Neural cell (in vitro differentiated cells): ENCODE data around the gene ARHGEF7. TPM values are rescaled to one million over a fixed set of nuclear protein-coding genes. Genes with fewer than 3 reads are reported as not detected.

Experiments used
- H2AFZ ChIP-seq: fragments of 200-600, 300-800 bp; sonication (generic), shearing (Covaris generic); 2 replicates; pipeline ENCODE4 v1.6.0; 2014; ENCODE audit warnings: low read depth, mild to moderate bottlenecking, antibody characterized with exemption, low read length, moderate library complexity
- H3F3A ChIP-seq: fragments of 200-600 bp; shearing (Covaris generic); 2 replicates; pipeline ENCODE4 v1.6.1; 2016; ENCODE audit warnings: mild to moderate bottlenecking, moderate library complexity, mixed read lengths, antibody characterized with exemption, low read length; ENCODE audit not compliant: insufficient read depth, poor library complexity, severe bottlenecking
- H3K27ac ChIP-seq: fragments of 200-600, 300-800 bp; sonication (generic), shearing (Covaris generic); 2 replicates; pipeline ENCODE4 v1.5.1; 2014; ENCODE audit warnings: mild to moderate bottlenecking, low read length, moderate library complexity
- H3K27me3 ChIP-seq: fragments of 300-800, 200-600 bp; sonication (generic), shearing (Covaris generic); 2 replicates; pipeline ENCODE4 v1.6.0; 2014; ENCODE audit warnings: mild to moderate bottlenecking, low read depth, low read length, moderate library complexity; ENCODE audit not compliant: insufficient read depth
- H3K36me3 ChIP-seq: fragments of 300-800, 200-600 bp; sonication (generic), shearing (Covaris generic); 2 replicates; pipeline ENCODE4 v1.5.1; 2014; ENCODE audit warnings: mild to moderate bottlenecking, antibody characterized with exemption, low read length, moderate library complexity; ENCODE audit not compliant: insufficient read depth
- H3K4me2 ChIP-seq: fragments of 300-800, 200-600 bp; sonication (generic), shearing (Covaris generic); 2 replicates; pipeline ENCODE4 v1.6.0; 2014; ENCODE audit warnings: mild to moderate bottlenecking, low read length
- H3K4me3 ChIP-seq: fragments of 300-800, 200-600 bp; sonication (generic), shearing (Covaris generic); 2 replicates; pipeline ENCODE4 v1.5.1; 2014; ENCODE audit warnings: mild to moderate bottlenecking, low read length, moderate library complexity
- H3K79me2 ChIP-seq: fragments of 200-600 bp; shearing (Covaris generic); replicated peaks from 2 replicates; pipeline ENCODE4 v1.6.0; 2014; ENCODE audit warnings: mild to moderate bottlenecking, low read length, moderate library complexity; ENCODE audit not compliant: insufficient read depth
- H3K9ac ChIP-seq: fragments of 300-800, 200-600 bp; sonication (generic), shearing (Covaris generic); 2 replicates; pipeline ENCODE4 v1.6.1; 2016; ENCODE audit warnings: mild to moderate bottlenecking, low read length, mixed read lengths
- H3K9me2 ChIP-seq: fragments of 200-600 bp; shearing (Covaris generic); 2 replicates; pipeline ENCODE4 v1.6.1; 2016; ENCODE audit warnings: mild to moderate bottlenecking, low read length, mixed read lengths; ENCODE audit not compliant: insufficient read depth
- H3K9me3 ChIP-seq: fragments of 200-600, 300-800 bp; sonication (generic), shearing (Covaris generic); 2 replicates; pipeline ENCODE4 v1.6.1; 2016; ENCODE audit warnings: mild to moderate bottlenecking, mixed run types, low read length, moderate library complexity, mixed read lengths
- H4K20me1 ChIP-seq: fragments of 200-600 bp; shearing (Covaris generic); 2 replicates; pipeline ENCODE4 v1.6.1; 2016; ENCODE audit warnings: mild to moderate bottlenecking, mixed run types; ENCODE audit not compliant: insufficient read depth
- CTCF ChIP-seq: fragments of 450-650 bp; IDR thresholded peaks from 2 replicates; pipeline ENCODE4 v1.5.1; 2014; ENCODE audit warnings: antibody characterized with exemption, mild to moderate bottlenecking, moderate library complexity; ENCODE audit not compliant: poor library complexity, severe bottlenecking
- EP300 ChIP-seq: fragments of 450-650 bp; conservative IDR thresholded peaks from 2 replicates; pipeline ENCODE4 v1.6.1; 2014; ENCODE audit warnings: antibody characterized with exemption, mild to moderate bottlenecking, moderate library complexity; ENCODE audit not compliant: poor library complexity, severe bottlenecking
- EZH2 ChIP-seq: fragments of 200-600, 300-800 bp; shearing (Covaris generic), sonication (generic); IDR thresholded peaks from 2 replicates; pipeline ENCODE4 v1.6.1; 2014; ENCODE audit warnings: antibody characterized with exemption, low read length, borderline replicate concordance, mild to moderate bottlenecking; ENCODE audit not compliant: insufficient read depth, poor library complexity, severe bottlenecking
- MXI1 ChIP-seq: fragments of 450-650 bp; conservative IDR thresholded peaks from 2 replicates; pipeline ENCODE4 v1.6.1; 2014; ENCODE audit warnings: antibody characterized with exemption, mild to moderate bottlenecking; ENCODE audit not compliant: poor library complexity, severe bottlenecking
- POLR2AphosphoS5 ChIP-seq: IDR thresholded peaks from 2 replicates; pipeline ENCODE4 v1.6.1; 2012
- RAD21 ChIP-seq: fragments of 450-650 bp; conservative IDR thresholded peaks from 2 replicates; pipeline ENCODE4 v1.6.1; 2014; ENCODE audit warnings: antibody characterized with exemption, mild to moderate bottlenecking, moderate library complexity
- SMC3 ChIP-seq: fragments of 450-650 bp; conservative IDR thresholded peaks from 2 replicates; pipeline ENCODE4 v1.6.1; 2014; ENCODE audit warnings: antibody characterized with exemption, mild to moderate bottlenecking, moderate library complexity; ENCODE audit not compliant: poor library complexity
- TAF1 ChIP-seq: IDR thresholded peaks from 2 replicates; pipeline ENCODE4 v1.6.1; 2012; ENCODE audit warnings: low read depth
- polyA plus RNA-seq: library from polyadenylated mRNA; depleted of rRNA; stranded (reverse); fragments of >200 nt; gene quantifications from 2 replicates; pipeline ENCODE4 v1.2.3, GENCODE V29; 2014
- TF ChIP-seq, protein P1 (sequence below): IDR thresholded peaks from 2 replicates; pipeline ENCODE4 v1.6.1; 2012; ENCODE audit warnings: borderline replicate concordance

The ARHGEF7 gene
- polyA plus RNA-seq, 1 donor from 2014 or later, result 155 TPM

- Histone ChIP-seq H2AFZ (no peak overlapping the region), H3K9me3 (no peaks in the 10 kb centered on the region), H3F3A (no peaks in the 10 kb centered on the region), H3K9ac (no peak overlapping the region), H3K4me3 (no peak overlapping the region), H3K79me2 (peaks cover 37% of the 10 kb centered on the region), H3K27me3 (no peaks in the 10 kb centered on the region), H3K36me3 (no peaks in the 10 kb centered on the region), H3K27ac (no peak overlapping the region), H3K4me2 (no peak overlapping the region), H4K20me1 (no peaks in the 10 kb centered on the region), H3K9me2 (no peaks in the 10 kb centered on the region)
- TF ChIP-seq TAF1 (no peak), EP300 (no peak), SMC3 (no peak), RAD21 (no peak), MXI1 (no peak), EZH2 (no peak), CTCF (no peak), POLR2AphosphoS5 (no peak)
- TF ChIP-seq, protein P1, sequence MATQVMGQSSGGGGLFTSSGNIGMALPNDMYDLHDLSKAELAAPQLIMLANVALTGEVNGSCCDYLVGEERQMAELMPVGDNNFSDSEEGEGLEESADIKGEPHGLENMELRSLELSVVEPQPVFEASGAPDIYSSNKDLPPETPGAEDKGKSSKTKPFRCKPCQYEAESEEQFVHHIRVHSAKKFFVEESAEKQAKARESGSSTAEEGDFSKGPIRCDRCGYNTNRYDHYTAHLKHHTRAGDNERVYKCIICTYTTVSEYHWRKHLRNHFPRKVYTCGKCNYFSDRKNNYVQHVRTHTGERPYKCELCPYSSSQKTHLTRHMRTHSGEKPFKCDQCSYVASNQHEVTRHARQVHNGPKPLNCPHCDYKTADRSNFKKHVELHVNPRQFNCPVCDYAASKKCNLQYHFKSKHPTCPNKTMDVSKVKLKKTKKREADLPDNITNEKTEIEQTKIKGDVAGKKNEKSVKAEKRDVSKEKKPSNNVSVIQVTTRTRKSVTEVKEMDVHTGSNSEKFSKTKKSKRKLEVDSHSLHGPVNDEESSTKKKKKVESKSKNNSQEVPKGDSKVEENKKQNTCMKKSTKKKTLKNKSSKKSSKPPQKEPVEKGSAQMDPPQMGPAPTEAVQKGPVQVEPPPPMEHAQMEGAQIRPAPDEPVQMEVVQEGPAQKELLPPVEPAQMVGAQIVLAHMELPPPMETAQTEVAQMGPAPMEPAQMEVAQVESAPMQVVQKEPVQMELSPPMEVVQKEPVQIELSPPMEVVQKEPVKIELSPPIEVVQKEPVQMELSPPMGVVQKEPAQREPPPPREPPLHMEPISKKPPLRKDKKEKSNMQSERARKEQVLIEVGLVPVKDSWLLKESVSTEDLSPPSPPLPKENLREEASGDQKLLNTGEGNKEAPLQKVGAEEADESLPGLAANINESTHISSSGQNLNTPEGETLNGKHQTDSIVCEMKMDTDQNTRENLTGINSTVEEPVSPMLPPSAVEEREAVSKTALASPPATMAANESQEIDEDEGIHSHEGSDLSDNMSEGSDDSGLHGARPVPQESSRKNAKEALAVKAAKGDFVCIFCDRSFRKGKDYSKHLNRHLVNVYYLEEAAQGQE, result no peak
Observed at GRCh38 chr13:111225810-111226546, 110.9 kb downstream of the ARHGEF7 start.

DNA sequence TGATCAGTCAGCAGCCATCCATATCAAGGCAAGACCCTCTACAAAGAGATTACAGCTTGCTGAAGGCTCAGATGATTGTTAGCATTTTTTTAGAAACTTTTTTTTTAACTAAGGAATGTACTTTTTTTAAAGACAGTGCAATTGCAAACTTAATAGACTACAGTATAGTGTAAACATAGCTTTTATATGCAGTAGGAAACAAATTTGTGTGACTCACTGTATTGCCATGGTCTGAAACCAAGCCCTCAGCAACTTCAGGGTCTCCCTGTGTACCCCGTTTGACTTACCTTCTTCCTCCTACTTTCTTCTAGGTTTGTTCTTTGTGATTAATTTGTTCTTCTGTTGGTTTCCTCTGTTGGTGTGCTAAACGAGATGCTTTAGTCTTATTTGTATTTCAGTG is 112.3 kb downstream of the ARHGEF7 start:
- no peak overlapping the region for H3K9ac ChIP-seq

More for the DNA sequence above, 112.3 kb downstream of the ARHGEF7 start:
- Histone ChIP-seq H3K9me3 (no peaks in the 10 kb centered on the region), H2AFZ (no peak overlapping the region), H3K27me3 (no peaks in the 10 kb centered on the region), H3K4me3 (no peak overlapping the region), H3F3A (no peaks in the 10 kb centered on the region), H3K9me2 (no peaks in the 10 kb centered on the region), H3K36me3 (no peaks in the 10 kb centered on the region), H3K79me2 (peaks cover 48% of the 10 kb centered on the region), H4K20me1 (no peaks in the 10 kb centered on the region), H3K27ac (no peak overlapping the region), H3K4me2 (no peak overlapping the region)
- TF ChIP-seq MXI1, result no peak
- no peak for TF ChIP-seq POLR2AphosphoS5
- TF ChIP-seq EZH2, result no peak
- TF ChIP-seq TAF1, result no peak
- no peak for TF ChIP-seq CTCF
- TF ChIP-seq, protein P1, result no peak
- TF ChIP-seq RAD21, result no peak
- no peak for TF ChIP-seq SMC3
- TF ChIP-seq EP300, result no peak
